PC-9 (cell line): ENCODE results near the gene TSHZ3. TPM values are rescaled to one million over a fixed set of nuclear protein-coding genes. Genes with fewer than 3 reads are reported as not detected.

Experiments
- BruUV-seq: library from RNA; stranded (reverse); fragments of 400-500 nt; replicated peaks from 2 replicates; lab custom pipeline; 2021; lab: Mats Ljungman, UMichigan
- CTCF ChIA-PET: fragments of 300-600 bp; sonication (Branson Sonifier 250); formaldehyde crosslinking; loops from one replicate; lab custom pipeline; 2022; ENCODE audit warnings: antibody characterized with exemption; lab: Charles Lee
- POLR2A ChIA-PET: fragments of 300-600 bp; sonication (Branson Sonifier 250); formaldehyde crosslinking; loops from one replicate; lab custom pipeline; 2022; ENCODE audit warnings: antibody characterized with exemption; ENCODE audit not compliant: unreplicated experiment; lab: Charles Lee
- DNase-seq, 2 experiments: peaks; one replicate each; pipeline versions ENCODE4 v3.0.0 to v3.0.0-alpha.2; 2015 to 2022; ENCODE audit warnings: mixed read lengths in 1 of 2
- H2AFZ ChIP-seq: fragments of 200-600 bp; sonication (generic); 2 replicates; pipeline ENCODE4 v1.8.1; 2017; ENCODE audit warnings: antibody characterized with exemption
- H3F3A ChIP-seq: fragments of 200-600 bp; sonication (generic); 2 replicates; pipeline ENCODE4 v1.8.1; 2017; ENCODE audit warnings: antibody characterized with exemption, mild to moderate bottlenecking, low read depth; ENCODE audit not compliant: insufficient read depth
- H3K27ac ChIP-seq: fragments of 200-600 bp; sonication (generic); 2 replicates; pipeline ENCODE4 v1.6.1; 2016; ENCODE audit warnings: mixed run types
- H3K27me3 ChIP-seq: fragments of 200-600 bp; sonication (generic); 2 replicates; pipeline ENCODE4 v1.6.1; 2016; ENCODE audit warnings: low read depth, mixed run types; ENCODE audit not compliant: insufficient read depth
- H3K36me3 ChIP-seq: fragments of 200-600 bp; sonication (generic); 2 replicates; pipeline ENCODE4 v1.6.1; 2016; ENCODE audit warnings: low read depth, mixed run types
- H3K4me1 ChIP-seq: fragments of 200-600 bp; sonication (generic); replicated peaks from 2 replicates; pipeline ENCODE4 v1.6.1; 2016; ENCODE audit warnings: mixed run types; ENCODE audit not compliant: insufficient read depth
- H3K4me2 ChIP-seq: fragments of 200-600 bp; sonication (generic); 2 replicates; pipeline ENCODE4 v1.6.1; 2017; ENCODE audit warnings: mixed run types
- H3K4me3 ChIP-seq: fragments of 200-600 bp; sonication (generic); 2 replicates; pipeline ENCODE4 v1.6.1; 2016; ENCODE audit warnings: mixed run types
- H3K79me2 ChIP-seq: fragments of 200-600 bp; sonication (generic); 2 replicates; pipeline ENCODE4 v1.6.1; 2017; ENCODE audit warnings: low read depth, mixed run types
- H3K9me2 ChIP-seq: fragments of 200-600 bp; sonication (generic); 2 replicates; pipeline ENCODE4 v1.8.1; 2017; ENCODE audit warnings: mild to moderate bottlenecking; ENCODE audit not compliant: insufficient read depth
- H3K9me3 ChIP-seq: fragments of 200-600 bp; sonication (generic); 2 replicates; pipeline ENCODE4 v1.8.1; 2016; ENCODE audit warnings: low read depth; ENCODE audit not compliant: insufficient read depth
- H4K20me1 ChIP-seq: fragments of 200-600 bp; sonication (generic); 2 replicates; pipeline ENCODE4 v1.8.1; 2017; ENCODE audit not compliant: insufficient read depth
- EZH2 ChIP-seq: fragments of 200-600 bp; sonication (generic); IDR thresholded peaks from 2 replicates; pipeline ENCODE4 v1.8.0; 2017; ENCODE audit warnings: antibody characterized with exemption, low read depth
- intact Hi-C: fragments of 100-400 bp; cut with micrococcal nuclease; formaldehyde crosslinking; loops from one replicate; pipeline ENCODE4 v1.10.0; 2022; ENCODE audit not compliant: unreplicated experiment
- total RNA-seq: library from RNA; stranded (reverse); gene quantifications from 2 replicates; pipeline ENCODE4 v1.2.3, GENCODE V29; 2021
- TF ChIP-seq, protein P1 (sequence below): fragments of 200-600 bp; sonication (generic); conservative IDR thresholded peaks from 2 replicates; pipeline ENCODE4 v1.6.1; 2017; ENCODE audit warnings: mixed run types, antibody characterized with exemption, mild to moderate bottlenecking, moderate library complexity

Gene TSHZ3
- total RNA-seq, 1 experiment from 2014 or later = not detected

DNA sequence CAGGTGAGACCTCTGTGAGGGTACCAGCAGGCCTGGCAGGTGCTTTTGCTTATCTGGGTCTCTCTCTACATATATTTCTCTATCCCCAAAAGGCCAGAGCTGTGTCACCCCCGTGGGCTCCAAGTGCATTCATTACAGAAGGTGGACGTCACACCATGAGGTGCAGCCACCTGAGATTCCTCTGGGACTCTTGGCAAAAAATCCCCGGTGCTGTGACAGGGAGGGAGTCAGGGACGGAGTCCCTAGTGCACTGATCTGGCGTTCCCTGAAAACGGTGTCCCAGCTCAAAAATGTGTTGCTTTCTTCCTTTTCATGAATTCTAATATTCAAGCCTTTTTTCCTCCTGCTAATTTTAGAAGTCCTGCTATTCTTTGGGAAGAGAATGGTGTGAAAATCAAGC lies 13.5 kb downstream of the TSHZ3 start:
- intact Hi-C loops = no loop called here

DNA sequence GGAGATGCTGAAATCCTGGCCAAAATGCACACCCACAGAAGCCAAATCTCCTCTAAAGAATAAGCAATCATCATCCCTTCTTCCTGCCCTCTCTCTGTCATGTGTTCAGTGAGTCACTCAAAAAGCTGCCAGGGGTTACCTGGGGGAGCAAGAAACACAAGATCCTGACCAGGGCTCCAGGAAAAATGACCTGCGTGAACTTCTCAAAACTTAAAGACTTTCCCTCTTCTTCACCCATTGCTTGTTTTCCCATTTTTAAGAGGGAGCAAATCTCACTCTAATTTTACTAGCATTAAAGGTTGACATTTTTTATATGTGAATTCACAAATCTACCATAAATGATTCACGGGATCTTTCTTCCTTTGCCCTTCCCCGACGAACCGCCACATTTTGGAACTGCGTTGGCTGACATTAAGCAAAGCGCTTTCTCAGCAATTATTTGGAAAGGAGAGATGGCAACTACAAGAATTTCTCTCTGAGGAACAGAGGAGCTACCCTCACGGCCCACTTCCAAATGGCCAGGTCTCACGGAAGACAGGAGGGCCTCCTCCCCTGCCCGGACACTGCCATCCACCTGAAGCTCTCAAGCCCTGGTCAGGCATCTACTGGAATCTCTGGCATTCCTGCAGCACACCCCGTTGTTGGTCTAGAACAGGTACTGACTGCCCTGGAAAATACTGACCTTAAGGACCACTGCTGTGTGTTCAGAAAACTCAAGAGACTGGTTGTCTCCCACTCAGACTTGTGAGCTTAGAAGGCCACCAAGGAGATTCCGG lies 14.2 kb downstream of the TSHZ3 start:
- no peak overlapping the region for H3K27ac ChIP-seq
- CTCF ChIA-PET = no interaction called here
- no peak overlapping the region for H3K4me2 ChIP-seq
- H3K4me1 ChIP-seq = no peaks in the 10 kb centered on the region
- no peaks in the 10 kb centered on the region for H4K20me1 ChIP-seq
- no peaks in the 10 kb centered on the region for H3K9me3 ChIP-seq
- TF ChIP-seq, protein P1, sequence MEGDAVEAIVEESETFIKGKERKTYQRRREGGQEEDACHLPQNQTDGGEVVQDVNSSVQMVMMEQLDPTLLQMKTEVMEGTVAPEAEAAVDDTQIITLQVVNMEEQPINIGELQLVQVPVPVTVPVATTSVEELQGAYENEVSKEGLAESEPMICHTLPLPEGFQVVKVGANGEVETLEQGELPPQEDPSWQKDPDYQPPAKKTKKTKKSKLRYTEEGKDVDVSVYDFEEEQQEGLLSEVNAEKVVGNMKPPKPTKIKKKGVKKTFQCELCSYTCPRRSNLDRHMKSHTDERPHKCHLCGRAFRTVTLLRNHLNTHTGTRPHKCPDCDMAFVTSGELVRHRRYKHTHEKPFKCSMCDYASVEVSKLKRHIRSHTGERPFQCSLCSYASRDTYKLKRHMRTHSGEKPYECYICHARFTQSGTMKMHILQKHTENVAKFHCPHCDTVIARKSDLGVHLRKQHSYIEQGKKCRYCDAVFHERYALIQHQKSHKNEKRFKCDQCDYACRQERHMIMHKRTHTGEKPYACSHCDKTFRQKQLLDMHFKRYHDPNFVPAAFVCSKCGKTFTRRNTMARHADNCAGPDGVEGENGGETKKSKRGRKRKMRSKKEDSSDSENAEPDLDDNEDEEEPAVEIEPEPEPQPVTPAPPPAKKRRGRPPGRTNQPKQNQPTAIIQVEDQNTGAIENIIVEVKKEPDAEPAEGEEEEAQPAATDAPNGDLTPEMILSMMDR = no peak
- no peaks in the 10 kb centered on the region for H3F3A ChIP-seq
- no peaks in the 10 kb centered on the region for H3K36me3 ChIP-seq
- no peak overlapping the region for H3K4me3 ChIP-seq
- H3K79me2 ChIP-seq = no peaks in the 10 kb centered on the region
- no peak overlapping the region for H2AFZ ChIP-seq
- intact Hi-C loops = no loop called here
- H3K27me3 ChIP-seq = peaks cover 87% of the 10 kb centered on the region
- no peak for DNase-seq
- POLR2A ChIA-PET = no interaction called here
- BruUV-seq = no TSS peak
- no peaks in the 10 kb centered on the region for H3K9me2 ChIP-seq

More for the DNA sequence above, 13.5 kb downstream of the TSHZ3 start:
- no peak overlapping the region for H2AFZ ChIP-seq
- peaks cover 83% of the 10 kb centered on the region for H3K27me3 ChIP-seq
- no peak overlapping the region for H3K27ac ChIP-seq
- H3K4me3 ChIP-seq = no peak overlapping the region
- H3K79me2 ChIP-seq = no peaks in the 10 kb centered on the region
- no peaks in the 10 kb centered on the region for H4K20me1 ChIP-seq
- no peaks in the 10 kb centered on the region for H3K36me3 ChIP-seq
- TF ChIP-seq EZH2 = no peak
- TF ChIP-seq, protein P1 = no peak
- H3K4me2 ChIP-seq = no peak overlapping the region
- ChIA-PET CTCF (no interaction called here), POLR2A (no interaction called here)
- no peaks in the 10 kb centered on the region for H3F3A ChIP-seq
- H3K9me2 ChIP-seq = no peaks in the 10 kb centered on the region
- BruUV-seq = no TSS peak
- no peaks in the 10 kb centered on the region for H3K4me1 ChIP-seq
- DNase-seq = no peak
- no peaks in the 10 kb centered on the region for H3K9me3 ChIP-seq

DNA sequence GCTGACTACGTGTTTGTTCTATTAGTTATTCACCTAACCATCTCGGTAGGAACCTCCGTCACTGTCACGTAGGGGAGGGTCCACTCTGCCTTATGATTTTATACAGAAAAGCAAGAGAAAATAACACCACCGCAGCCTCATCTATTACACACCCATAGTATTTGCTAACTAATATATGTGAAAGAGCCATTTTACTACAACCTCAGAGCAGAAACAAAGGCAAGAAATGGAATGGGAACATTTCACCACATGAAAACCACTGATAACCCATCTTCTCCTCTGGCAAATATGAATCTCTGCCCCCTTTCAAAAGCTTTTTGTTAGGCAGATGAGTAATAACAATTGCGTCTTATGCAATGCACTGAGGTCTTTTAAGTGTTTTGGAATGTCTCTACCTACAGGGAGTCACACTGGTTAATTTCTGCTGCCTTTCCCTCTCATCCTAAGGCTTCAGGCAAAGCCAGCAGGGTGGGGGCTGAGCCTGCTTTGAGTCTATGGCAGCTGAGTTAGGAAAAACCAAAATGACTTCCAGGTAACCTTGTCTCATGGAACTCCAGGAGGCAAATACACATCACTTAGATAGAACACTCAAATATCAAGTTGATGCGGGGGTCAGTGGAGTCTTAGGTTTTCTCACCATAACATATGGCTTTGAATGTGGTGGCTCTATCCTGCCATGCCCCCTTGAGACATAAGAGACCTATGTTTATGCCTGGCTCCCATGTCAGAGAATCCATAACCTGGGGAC lies 15.0 kb downstream of the TSHZ3 start:
- no peak for TF ChIP-seq EZH2
- TF ChIP-seq, protein P1 = no peak
- H3K4me3 ChIP-seq = no peak overlapping the region

More for the DNA sequence above, 15.0 kb downstream of the TSHZ3 start:
- no peak overlapping the region for H3K4me2 ChIP-seq
- no peaks in the 10 kb centered on the region for H3K79me2 ChIP-seq
- no peak overlapping the region for H2AFZ ChIP-seq
- no TSS peak for BruUV-seq
- DNase-seq = no peak
- peaks cover 87% of the 10 kb centered on the region for H3K27me3 ChIP-seq
- ChIA-PET POLR2A (no interaction called here), CTCF (no interaction called here)
- no peaks in the 10 kb centered on the region for H3K36me3 ChIP-seq
- intact Hi-C loops = no loop called here
- H4K20me1 ChIP-seq = no peaks in the 10 kb centered on the region
- H3K9me2 ChIP-seq = no peaks in the 10 kb centered on the region
- no peak overlapping the region for H3K27ac ChIP-seq
- H3K4me1 ChIP-seq = no peaks in the 10 kb centered on the region
- no peaks in the 10 kb centered on the region for H3F3A ChIP-seq
- no peaks in the 10 kb centered on the region; the same call in 1 of the 2 replicates for H3K9me3 ChIP-seq
